Measurements from ENCODE around the gene REG3G. TPM values are rescaled to one million over a fixed set of nuclear protein-coding genes. Genes with fewer than 3 reads are reported as not detected.
"Not testable (repeated sequence)": the region's sequence is repeated elsewhere in the genome, so short reads cannot be mapped to it uniquely, and the experiment has no call there.

The REG3G gene
- total RNA-seq, 1 donor from 2014 or later = not detected

DNA sequence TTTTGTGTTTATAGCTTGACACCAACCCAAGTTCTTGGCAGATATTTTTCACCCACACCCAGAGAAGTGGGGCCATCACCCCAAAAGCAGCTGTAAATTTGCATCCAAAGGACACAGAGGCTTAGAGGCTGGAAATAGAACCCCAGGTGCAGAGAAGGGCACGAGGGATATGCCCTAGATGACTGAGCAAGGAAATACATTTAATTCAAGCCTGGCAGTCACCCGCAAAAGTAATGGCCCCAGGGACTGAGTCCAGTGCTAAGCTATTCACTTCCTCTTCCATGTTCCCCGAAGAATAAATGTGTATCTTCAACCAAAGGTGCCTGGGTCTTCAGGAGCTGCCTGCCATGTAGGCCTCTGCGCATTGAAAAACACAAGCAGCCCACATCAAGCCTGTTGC, 14.0 kb upstream of the REG3G start:
- Mint-ChIP-seq H3K36me3 (ENCODE audit: low read depth) (no peaks in the 10 kb centered on the region), H3K27me3 (ENCODE audit: low read depth) (peaks cover 5% of the 10 kb centered on the region), H3K9me3 (no peaks in the 10 kb centered on the region), H3K4me3 (no peak overlapping the region), H3K4me1 (no peaks in the 10 kb centered on the region), H3K27ac (ENCODE audit: unreplicated experiment) (no peak overlapping the region)
- TF ChIP-seq, protein P1, sequence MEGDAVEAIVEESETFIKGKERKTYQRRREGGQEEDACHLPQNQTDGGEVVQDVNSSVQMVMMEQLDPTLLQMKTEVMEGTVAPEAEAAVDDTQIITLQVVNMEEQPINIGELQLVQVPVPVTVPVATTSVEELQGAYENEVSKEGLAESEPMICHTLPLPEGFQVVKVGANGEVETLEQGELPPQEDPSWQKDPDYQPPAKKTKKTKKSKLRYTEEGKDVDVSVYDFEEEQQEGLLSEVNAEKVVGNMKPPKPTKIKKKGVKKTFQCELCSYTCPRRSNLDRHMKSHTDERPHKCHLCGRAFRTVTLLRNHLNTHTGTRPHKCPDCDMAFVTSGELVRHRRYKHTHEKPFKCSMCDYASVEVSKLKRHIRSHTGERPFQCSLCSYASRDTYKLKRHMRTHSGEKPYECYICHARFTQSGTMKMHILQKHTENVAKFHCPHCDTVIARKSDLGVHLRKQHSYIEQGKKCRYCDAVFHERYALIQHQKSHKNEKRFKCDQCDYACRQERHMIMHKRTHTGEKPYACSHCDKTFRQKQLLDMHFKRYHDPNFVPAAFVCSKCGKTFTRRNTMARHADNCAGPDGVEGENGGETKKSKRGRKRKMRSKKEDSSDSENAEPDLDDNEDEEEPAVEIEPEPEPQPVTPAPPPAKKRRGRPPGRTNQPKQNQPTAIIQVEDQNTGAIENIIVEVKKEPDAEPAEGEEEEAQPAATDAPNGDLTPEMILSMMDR (conservative IDR thresholded peaks at IDR 0.05) = no peak
- DNase-seq (ENCODE audit: low read depth, low spot score) = no peak

DNA sequence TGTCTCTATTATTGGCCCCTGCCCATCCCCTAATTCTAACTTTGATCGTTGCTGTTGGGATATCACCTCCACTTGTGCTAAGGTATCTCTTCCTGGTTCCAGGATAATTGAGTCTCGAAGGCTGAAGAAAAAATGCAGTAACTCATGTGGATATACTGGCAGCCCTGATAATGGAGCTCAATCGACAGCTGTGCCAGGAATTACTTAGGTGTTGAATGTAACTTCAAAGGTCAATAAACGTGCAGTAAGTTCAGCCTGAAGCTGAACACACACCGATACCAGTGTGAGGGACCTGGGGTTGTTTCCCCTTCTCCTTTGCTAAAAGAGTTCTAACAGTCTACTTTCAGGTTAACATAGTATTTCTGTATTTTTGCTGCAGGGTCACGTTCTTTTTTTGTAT, 11.9 kb upstream of the REG3G start:
- DNase-seq (ENCODE audit: low read depth, low spot score) = no peak
- TF ChIP-seq, protein P1 (conservative IDR thresholded peaks at IDR 0.05) = no peak
- Mint-ChIP-seq H3K4me3 (no peak overlapping the region), H3K36me3 (ENCODE audit: low read depth) (no peaks in the 10 kb centered on the region), H3K27me3 (ENCODE audit: low read depth) (peaks cover 3% of the 10 kb centered on the region), H3K9me3 (no peaks in the 10 kb centered on the region), H3K4me1 (no peaks in the 10 kb centered on the region), H3K27ac (ENCODE audit: unreplicated experiment) (no peak overlapping the region)

DNA sequence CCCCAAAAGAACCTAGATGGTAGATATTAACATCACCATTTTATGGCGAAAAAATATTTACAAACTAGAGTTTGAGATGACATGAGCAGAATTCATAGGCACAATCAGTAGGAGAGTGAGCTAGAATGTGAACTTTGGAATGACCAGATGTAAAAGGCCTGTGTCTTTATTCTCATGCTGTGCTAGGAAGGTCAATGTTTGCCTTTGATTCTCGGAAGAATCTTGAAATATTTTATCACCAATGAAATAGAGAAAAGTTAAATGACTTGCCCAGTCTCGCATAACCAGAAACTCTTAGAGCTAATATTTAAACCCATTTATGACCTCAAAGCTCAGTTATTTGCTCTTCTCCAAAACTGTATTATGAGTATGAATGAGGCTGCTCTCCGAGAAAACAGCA, 9.2 kb upstream of the REG3G start:
- no peak overlapping the region for H3K27ac Mint-ChIP-seq (ENCODE audit: unreplicated experiment)
- H3K27me3 Mint-ChIP-seq (ENCODE audit: low read depth) = no peaks in the 10 kb centered on the region
- H3K36me3 Mint-ChIP-seq (ENCODE audit: low read depth) = no peaks in the 10 kb centered on the region
- no peak for DNase-seq (ENCODE audit: low read depth, low spot score)
- H3K4me1 Mint-ChIP-seq = no peaks in the 10 kb centered on the region
- H3K9me3 Mint-ChIP-seq = no peaks in the 10 kb centered on the region
- TF ChIP-seq, protein P1 (conservative IDR thresholded peaks at IDR 0.05) = no peak
- H3K4me3 Mint-ChIP-seq = no peak overlapping the region

DNA sequence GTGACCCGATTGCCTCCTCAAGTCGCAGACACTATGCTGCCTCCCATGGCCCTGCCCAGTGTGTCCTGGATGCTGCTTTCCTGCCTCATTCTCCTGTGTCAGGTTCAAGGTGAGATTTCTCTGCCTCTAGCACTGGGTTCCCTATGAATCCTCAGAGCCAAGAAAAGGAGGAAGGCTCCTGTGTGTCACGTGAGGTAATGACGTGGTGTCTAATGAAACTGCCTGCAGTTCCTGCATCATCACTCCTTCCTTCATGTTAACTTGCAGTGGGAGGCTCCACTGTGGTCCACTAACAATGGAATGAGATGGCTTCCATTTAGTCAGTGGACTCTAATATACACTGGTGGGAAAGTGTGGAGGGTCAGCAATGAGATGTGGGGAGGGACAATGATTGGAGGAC, 559 bp downstream of the REG3G start:
- Mint-ChIP-seq H3K27ac (ENCODE audit: unreplicated experiment) (no peak overlapping the region), H3K27me3 (ENCODE audit: low read depth) (peaks cover 3% of the 10 kb centered on the region), H3K36me3 (ENCODE audit: low read depth) (no peaks in the 10 kb centered on the region), H3K4me1 (no peaks in the 10 kb centered on the region), H3K4me3 (no peak overlapping the region), H3K9me3 (peaks cover 8% of the 10 kb centered on the region)
- DNase-seq (ENCODE audit: low read depth, low spot score) = no peak
- TF ChIP-seq, protein P1 (conservative IDR thresholded peaks at IDR 0.05) = no peak

DNA sequence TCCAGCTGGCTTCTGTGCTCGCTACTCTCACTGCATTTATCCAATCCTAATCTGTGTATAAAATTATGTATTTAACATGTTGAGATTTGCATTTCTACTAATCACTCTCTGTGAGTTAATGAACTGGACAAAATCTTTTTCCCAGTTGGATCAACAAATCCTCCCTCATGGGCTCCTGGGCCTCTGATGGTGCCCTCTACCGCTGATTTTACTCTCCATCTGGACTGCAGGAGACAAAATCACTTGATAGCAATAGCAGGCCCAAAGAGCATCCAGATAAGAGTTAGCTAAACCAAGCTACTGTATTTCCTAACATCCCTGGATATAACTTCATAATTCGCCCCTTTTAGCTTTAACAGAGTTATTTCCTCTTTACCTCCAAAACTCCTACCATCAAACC, 14.4 kb downstream of the REG3G start:
- no peak overlapping the region for H3K4me3 Mint-ChIP-seq
- H3K4me1 Mint-ChIP-seq = no peaks in the 10 kb centered on the region
- no peaks in the 10 kb centered on the region for H3K27me3 Mint-ChIP-seq (ENCODE audit: low read depth)
- no peak overlapping the region for H3K27ac Mint-ChIP-seq (ENCODE audit: unreplicated experiment)
- no peaks in the 10 kb centered on the region for H3K36me3 Mint-ChIP-seq (ENCODE audit: low read depth)
- TF ChIP-seq, protein P1 (conservative IDR thresholded peaks at IDR 0.05) = no peak
- DNase-seq (ENCODE audit: low read depth, low spot score) = no peak
- H3K9me3 Mint-ChIP-seq = no peaks in the 10 kb centered on the region

DNA sequence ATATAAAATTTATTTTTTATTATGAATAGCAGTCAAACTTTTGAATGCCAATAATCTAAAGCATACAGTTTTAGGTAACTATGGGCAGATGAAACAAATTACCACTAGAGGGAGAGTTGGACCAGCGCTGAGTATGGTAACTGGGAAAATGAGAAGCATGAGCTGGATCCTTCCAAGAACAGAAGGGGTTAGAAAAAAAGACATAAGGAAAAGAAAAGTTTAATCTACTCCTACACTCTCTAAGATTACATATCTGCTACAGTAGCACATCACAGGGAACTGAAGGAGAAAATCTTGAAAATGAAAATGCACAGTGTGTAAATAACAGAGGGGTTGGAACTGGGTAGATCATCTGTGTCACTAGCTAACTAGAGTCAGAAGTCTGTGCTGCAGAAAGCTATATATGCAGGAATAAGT, 15.5 kb downstream of the REG3G start:
- Mint-ChIP-seq H3K36me3 (ENCODE audit: low read depth) (no peaks in the 10 kb centered on the region), H3K27ac (ENCODE audit: unreplicated experiment) (no peak overlapping the region), H3K4me3 (no peak overlapping the region), H3K27me3 (ENCODE audit: low read depth) (no peaks in the 10 kb centered on the region), H3K4me1 (no peaks in the 10 kb centered on the region), H3K9me3 (no peaks in the 10 kb centered on the region)
- TF ChIP-seq, protein P1 (conservative IDR thresholded peaks at IDR 0.05) = peak; percentile 81
- no peak for DNase-seq (ENCODE audit: low read depth, low spot score)

DNA sequence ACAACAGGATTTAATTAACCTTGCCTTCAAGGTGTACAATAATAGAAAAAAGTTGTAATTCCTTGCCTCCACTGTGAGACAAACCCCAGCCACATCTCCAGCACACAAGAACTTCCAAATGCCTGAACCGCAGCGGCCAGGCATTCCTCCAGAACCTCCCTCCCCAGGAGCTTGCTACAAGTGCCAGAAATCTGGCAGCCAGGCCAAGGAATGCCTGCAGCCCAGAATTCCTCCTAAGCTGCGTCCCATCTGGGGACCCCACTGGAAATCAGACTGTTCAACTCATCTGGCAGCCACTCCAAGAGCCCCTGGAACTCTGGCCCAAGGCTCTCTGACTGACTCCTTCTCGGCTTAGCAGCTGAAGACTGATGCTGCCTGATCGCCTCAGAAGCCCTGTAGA, 28.0 kb downstream of the REG3G start:
- not testable (repeated sequence) for H3K4me3 Mint-ChIP-seq; H3K9me3 Mint-ChIP-seq; DNase-seq (ENCODE audit: low read depth, low spot score); H3K4me1 Mint-ChIP-seq; H3K27ac Mint-ChIP-seq (ENCODE audit: unreplicated experiment); H3K27me3 Mint-ChIP-seq (ENCODE audit: low read depth); H3K36me3 Mint-ChIP-seq (ENCODE audit: low read depth)

DNA sequence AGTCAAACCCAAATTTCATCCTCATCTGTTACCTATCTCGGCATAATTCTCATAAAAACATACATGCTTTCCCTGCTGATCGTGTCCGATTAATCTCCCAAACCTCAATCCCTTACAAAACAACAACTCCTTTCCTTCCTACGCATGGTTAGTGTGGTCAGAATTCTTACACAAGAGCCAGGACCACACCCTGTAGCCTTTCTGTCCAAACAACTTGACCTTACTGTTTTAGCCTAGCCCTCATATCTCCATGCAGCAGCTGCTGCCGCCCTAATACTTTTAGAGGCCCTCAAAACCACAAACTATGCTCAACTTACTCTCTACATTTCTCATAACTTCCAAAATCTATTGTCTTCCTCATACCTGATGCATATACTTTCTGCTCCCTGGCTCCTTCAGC, 29.3 kb downstream of the REG3G start:
- not testable (repeated sequence) for H3K9me3 Mint-ChIP-seq; H3K27me3 Mint-ChIP-seq (ENCODE audit: low read depth); H3K27ac Mint-ChIP-seq (ENCODE audit: unreplicated experiment); H3K4me1 Mint-ChIP-seq; DNase-seq (ENCODE audit: low read depth, low spot score); H3K4me3 Mint-ChIP-seq; H3K36me3 Mint-ChIP-seq (ENCODE audit: low read depth)
